SU-DHL-6 (cell line): ENCODE data around the gene TMF1.

Experiments used
- H2AFZ ChIP-seq: fragments of 200-600 bp; sonication (generic); 2 replicates; pipeline ENCODE4 v1.6.1; 2014; ENCODE audit warnings: low read depth, mild to moderate bottlenecking, moderate library complexity, mixed read lengths, antibody characterized with exemption, low read length; ENCODE audit not compliant: severe bottlenecking
- H3F3A ChIP-seq: fragments of 200-600 bp; shearing (Covaris generic); 2 replicates; pipeline ENCODE4 v1.6.0; 2016; ENCODE audit warnings: antibody characterized with exemption, mild to moderate bottlenecking; ENCODE audit not compliant: insufficient read depth
- H3K27ac ChIP-seq: fragments of 200-600 bp; sonication (generic); 2 replicates; pipeline ENCODE4 v1.5.1; 2016; ENCODE audit warnings: low read depth, mild to moderate bottlenecking, low read length, moderate library complexity, mixed read lengths
- H3K27me3 ChIP-seq: fragments of 200-600 bp; sonication (generic), shearing (Covaris generic); 2 replicates; pipeline ENCODE4 v1.6.0; 2014; ENCODE audit warnings: mild to moderate bottlenecking, low read length
- H3K36me3 ChIP-seq: fragments of 200-600 bp; sonication (generic); 2 replicates; pipeline ENCODE4 v1.6.1; 2014; ENCODE audit warnings: mild to moderate bottlenecking, low read length, mixed read lengths
- H3K4me2 ChIP-seq: fragments of 300-600, 200-600 bp; shearing (Covaris generic), sonication (generic); 2 replicates; pipeline ENCODE4 v1.6.0; 2014; ENCODE audit warnings: low read length, low read depth, mild to moderate bottlenecking; ENCODE audit not compliant: poor library complexity, severe bottlenecking
- H3K4me3 ChIP-seq: fragments of 200-600 bp; sonication (generic); 2 replicates; pipeline ENCODE4 v1.5.1; 2014; ENCODE audit warnings: antibody characterized with exemption, low read length, mild to moderate bottlenecking, mixed read lengths; ENCODE audit not compliant: insufficient read depth, poor library complexity, severe bottlenecking
- H3K79me2 ChIP-seq: fragments of 200-600 bp; sonication (generic); 2 replicates; pipeline ENCODE4 v1.6.1; 2014; ENCODE audit warnings: mild to moderate bottlenecking, low read length, moderate library complexity; ENCODE audit not compliant: insufficient read depth
- H3K9ac ChIP-seq: fragments of 200-600 bp; sonication (generic); 2 replicates; pipeline ENCODE4 v1.7.0; 2014; ENCODE audit warnings: mild to moderate bottlenecking, low read length
- H3K9me2 ChIP-seq: fragments of 200-600 bp; sonication (generic); replicated peaks from 2 replicates; pipeline ENCODE4 v1.6.1; 2014; ENCODE audit warnings: low read length; ENCODE audit not compliant: insufficient read depth
- H3K9me3 ChIP-seq: fragments of 200-600 bp; sonication (generic); 2 replicates; pipeline ENCODE4 v1.6.1; 2014; ENCODE audit warnings: low read length, mixed read lengths; ENCODE audit not compliant: insufficient read depth
- H4K20me1 ChIP-seq: fragments of 200-600 bp; sonication (generic); 2 replicates; pipeline ENCODE4 v1.6.1; 2014; ENCODE audit warnings: low read depth, mild to moderate bottlenecking, antibody characterized with exemption, low read length, moderate library complexity, mixed read lengths
- CTCF ChIP-seq: fragments of 200-600 bp; sonication (generic); IDR thresholded peaks from one replicate; pipeline ENCODE4 v1.5.1; 2017; ENCODE audit warnings: antibody characterized with exemption, mild to moderate bottlenecking, low read length, moderate library complexity; ENCODE audit not compliant: insufficient read depth, poor library complexity, severe bottlenecking
- EZH2phosphoT487 ChIP-seq: fragments of 200-600 bp; sonication (generic), shearing (Covaris generic); conservative IDR thresholded peaks from 2 replicates; pipeline ENCODE4 v1.6.1; 2018; ENCODE audit warnings: mild to moderate bottlenecking, antibody characterized with exemption, low read length, moderate library complexity, mixed read lengths

The TMF1 gene

GRCh38 chr3:69065318-69065964, 13.3 kb upstream of the TMF1 start:
- Histone ChIP-seq H3K9me2 (no peaks in the 10 kb centered on the region), H3K27me3 (no peaks in the 10 kb centered on the region), H3K36me3 (peaks cover 49% of the 10 kb centered on the region), H3K4me2 (no peak overlapping the region), H3K9ac (no peak overlapping the region), H2AFZ (no peak overlapping the region), H3F3A (no peaks in the 10 kb centered on the region), H3K4me3 (no peak overlapping the region), H3K79me2 (no peaks in the 10 kb centered on the region; the same call in none of the 2 replicates), H3K9me3 (no peaks in the 10 kb centered on the region), H3K27ac (no peak overlapping the region), H4K20me1 (no peaks in the 10 kb centered on the region)
- no peak for TF ChIP-seq CTCF
- TF ChIP-seq EZH2phosphoT487, result no peak

DNA sequence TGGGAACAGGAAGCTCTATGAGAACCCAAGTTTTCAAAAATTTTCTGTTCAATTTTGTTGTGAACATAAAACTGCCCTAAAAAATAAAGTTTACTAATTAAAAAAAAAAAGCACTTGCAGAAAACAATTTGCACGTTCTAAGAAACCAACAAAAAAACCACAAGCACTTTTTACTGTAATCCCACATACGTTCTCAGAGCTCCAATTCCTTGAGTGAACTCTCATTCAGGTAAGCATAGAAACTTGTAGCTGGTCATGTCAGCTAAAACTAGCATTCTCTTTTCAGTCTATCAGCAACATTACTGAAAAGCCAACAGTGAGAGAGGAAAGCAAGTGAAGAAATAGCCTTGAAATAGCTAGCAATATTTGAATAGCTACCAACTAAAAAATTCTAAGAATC, 11.5 kb upstream of the TMF1 start:
- H3K9me3 ChIP-seq, result no peaks in the 10 kb centered on the region
- no peak overlapping the region for H3K27ac ChIP-seq
- H2AFZ ChIP-seq, result no peak overlapping the region
- H3K9me2 ChIP-seq, result no peaks in the 10 kb centered on the region
- no peak overlapping the region for H3K9ac ChIP-seq
- no peak overlapping the region for H3K4me2 ChIP-seq
- peaks cover 49% of the 10 kb centered on the region for H3K36me3 ChIP-seq
- no peaks in the 10 kb centered on the region for H3K27me3 ChIP-seq
- H3F3A ChIP-seq, result 0 out of 2 replicates have a peak, but pooled peaks cover 4% of the 10 kb centered on the region
- no peak overlapping the region for H3K4me3 ChIP-seq
- H3K79me2 ChIP-seq, result no peaks in the 10 kb centered on the region; the same call in none of the 2 replicates
- no peaks in the 10 kb centered on the region for H4K20me1 ChIP-seq
- no peak for TF ChIP-seq CTCF
- TF ChIP-seq EZH2phosphoT487, result no peak

GRCh38 chr3:69059688-69060087, 7.6 kb upstream of the TMF1 start:
- no peak for TF ChIP-seq EZH2phosphoT487
- TF ChIP-seq CTCF, result no peak
- no peak overlapping the region for H3K27ac ChIP-seq
- no peaks in the 10 kb centered on the region for H3K9me2 ChIP-seq
- H3K4me3 ChIP-seq, result no peak overlapping the region
- peaks cover 11% of the 10 kb centered on the region for H3F3A ChIP-seq
- no peaks in the 10 kb centered on the region for H3K27me3 ChIP-seq
- H3K9me3 ChIP-seq, result no peaks in the 10 kb centered on the region
- peaks cover 72% of the 10 kb centered on the region for H3K36me3 ChIP-seq
- H2AFZ ChIP-seq, result no peak overlapping the region
- H3K4me2 ChIP-seq, result no peak overlapping the region
- no peaks in the 10 kb centered on the region; the same call in 1 of the 2 replicates for H3K79me2 ChIP-seq
- no peak overlapping the region for H3K9ac ChIP-seq
- no peaks in the 10 kb centered on the region for H4K20me1 ChIP-seq
